Upper lobe of left lung (tissue), 4 donors: ENCODE data around the gene PPP1R37.

ENCODE experiments used
- CTCF ChIP-seq, 6 experiments: fragments of 450-650 bp in 4 of 6; fragments of 200-600 bp in 2 of 6; sonication (generic) in 2 of 6; IDR thresholded peaks; one replicate each; pipeline ENCODE4 v1.5.1; 2016 to 2019; ENCODE audit warnings: antibody characterized with exemption in 6 of 6
- POLR2A ChIP-seq, 4 donors: fragments of 450-650 bp; IDR thresholded peaks; one replicate each; pipeline ENCODE4 v1.5.1; 2016 to 2017; ENCODE audit warnings: antibody characterized with exemption in 4 of 4, mild to moderate bottlenecking in 2 of 4
- POLR2AphosphoS5 ChIP-seq, 2 donors: sonication (generic); formaldehyde crosslinking; IDR thresholded peaks; one replicate each; pipeline ENCODE4 v1.5.1; 2017; ENCODE audit warnings: antibody characterized with exemption in 2 of 2

- TF ChIP-seq POLR2AphosphoS5 (IDR thresholded peaks at IDR 0.05) (no peak), CTCF (IDR thresholded peaks at IDR 0.05) (no peak), POLR2A (IDR thresholded peaks at IDR 0.05) (no peak)
These were observed 86.3 kb downstream of the PPP1R37 start for GRCh38 chr19:45179072-45179891.
